SU-DHL-6 (cell line): Measurements from ENCODE around the gene LOXHD1.

ENCODE experiments used
- EZH2phosphoT487 ChIP-seq: fragments of 200-600 bp; sonication (generic), shearing (Covaris generic); conservative IDR thresholded peaks from 2 replicates; pipeline ENCODE4 v1.6.1; 2018; ENCODE audit warnings: mild to moderate bottlenecking, antibody characterized with exemption, low read length, moderate library complexity, mixed read lengths
- TF ChIP-seq, protein P1 (sequence below): fragments of 200-600 bp; sonication (generic); IDR thresholded peaks from one replicate; pipeline ENCODE4 v1.5.1; 2017; ENCODE audit warnings: antibody characterized with exemption, mild to moderate bottlenecking, low read length, moderate library complexity; ENCODE audit not compliant: insufficient read depth, poor library complexity, severe bottlenecking

DNA sequence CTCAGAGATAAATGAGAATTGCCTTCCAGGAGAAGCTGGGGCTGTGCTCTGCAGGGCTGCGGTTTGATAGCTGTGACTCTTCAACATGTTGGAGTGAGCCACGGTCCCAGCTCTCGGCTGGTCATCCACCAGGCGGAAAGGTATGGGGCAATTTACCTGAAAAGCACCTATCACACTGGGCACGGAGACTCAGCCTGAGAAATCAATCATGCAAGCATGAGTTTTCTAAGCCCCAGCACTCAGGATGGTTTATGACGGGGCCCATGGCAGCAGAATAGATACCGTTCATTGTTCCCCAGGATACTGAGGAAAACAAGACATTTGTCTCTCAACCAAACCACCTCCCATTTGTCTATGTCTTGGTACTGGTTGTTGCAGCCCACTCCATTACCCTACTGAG is 83.9 kb downstream of the LOXHD1 start:
- TF ChIP-seq, protein P1, sequence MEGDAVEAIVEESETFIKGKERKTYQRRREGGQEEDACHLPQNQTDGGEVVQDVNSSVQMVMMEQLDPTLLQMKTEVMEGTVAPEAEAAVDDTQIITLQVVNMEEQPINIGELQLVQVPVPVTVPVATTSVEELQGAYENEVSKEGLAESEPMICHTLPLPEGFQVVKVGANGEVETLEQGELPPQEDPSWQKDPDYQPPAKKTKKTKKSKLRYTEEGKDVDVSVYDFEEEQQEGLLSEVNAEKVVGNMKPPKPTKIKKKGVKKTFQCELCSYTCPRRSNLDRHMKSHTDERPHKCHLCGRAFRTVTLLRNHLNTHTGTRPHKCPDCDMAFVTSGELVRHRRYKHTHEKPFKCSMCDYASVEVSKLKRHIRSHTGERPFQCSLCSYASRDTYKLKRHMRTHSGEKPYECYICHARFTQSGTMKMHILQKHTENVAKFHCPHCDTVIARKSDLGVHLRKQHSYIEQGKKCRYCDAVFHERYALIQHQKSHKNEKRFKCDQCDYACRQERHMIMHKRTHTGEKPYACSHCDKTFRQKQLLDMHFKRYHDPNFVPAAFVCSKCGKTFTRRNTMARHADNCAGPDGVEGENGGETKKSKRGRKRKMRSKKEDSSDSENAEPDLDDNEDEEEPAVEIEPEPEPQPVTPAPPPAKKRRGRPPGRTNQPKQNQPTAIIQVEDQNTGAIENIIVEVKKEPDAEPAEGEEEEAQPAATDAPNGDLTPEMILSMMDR: no peak
- TF ChIP-seq EZH2phosphoT487: no peak
